ENCODE results near the gene RPL19. TPM values are rescaled to one million over a fixed set of nuclear protein-coding genes. Genes with fewer than 3 reads are reported as not detected.

Gene RPL19
- total RNA-seq, 2 donors from 2014 or later: 1,315 to 2,278 TPM

DNA sequence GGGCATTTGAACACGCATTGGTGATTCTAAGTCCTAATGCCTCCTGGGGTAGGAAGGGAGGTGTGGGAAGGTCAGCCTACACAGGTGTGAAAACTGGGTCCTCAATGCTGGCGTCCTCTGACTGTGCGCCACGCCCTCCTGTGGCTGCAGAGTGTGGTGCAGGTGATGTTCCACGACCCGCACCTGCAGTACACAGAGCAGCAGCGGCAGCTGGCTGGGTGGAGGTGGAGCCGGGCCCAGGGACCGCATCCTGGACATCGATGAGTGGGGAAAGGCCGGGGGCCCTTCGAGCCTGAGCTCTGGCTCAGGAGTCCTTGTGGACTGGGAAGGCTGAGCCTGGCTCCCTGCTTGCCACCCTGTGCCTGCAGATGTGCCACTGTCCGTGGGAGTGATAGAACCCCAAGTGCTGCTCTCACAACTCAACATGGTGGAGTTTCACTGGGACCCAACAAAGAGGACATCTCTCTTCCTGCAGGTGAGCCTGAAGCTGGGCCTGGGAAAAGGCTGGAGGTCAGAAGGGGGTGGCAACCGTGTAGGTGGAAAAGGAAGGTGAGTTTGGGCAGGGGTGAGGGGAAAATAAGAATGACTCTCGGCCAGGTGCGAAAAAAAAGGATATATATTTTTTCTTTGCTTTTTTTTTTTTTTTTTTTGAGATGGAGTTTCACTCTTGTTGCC lies 39.7 kb downstream of the RPL19 start:
- TF ChIP-seq, protein P1, sequence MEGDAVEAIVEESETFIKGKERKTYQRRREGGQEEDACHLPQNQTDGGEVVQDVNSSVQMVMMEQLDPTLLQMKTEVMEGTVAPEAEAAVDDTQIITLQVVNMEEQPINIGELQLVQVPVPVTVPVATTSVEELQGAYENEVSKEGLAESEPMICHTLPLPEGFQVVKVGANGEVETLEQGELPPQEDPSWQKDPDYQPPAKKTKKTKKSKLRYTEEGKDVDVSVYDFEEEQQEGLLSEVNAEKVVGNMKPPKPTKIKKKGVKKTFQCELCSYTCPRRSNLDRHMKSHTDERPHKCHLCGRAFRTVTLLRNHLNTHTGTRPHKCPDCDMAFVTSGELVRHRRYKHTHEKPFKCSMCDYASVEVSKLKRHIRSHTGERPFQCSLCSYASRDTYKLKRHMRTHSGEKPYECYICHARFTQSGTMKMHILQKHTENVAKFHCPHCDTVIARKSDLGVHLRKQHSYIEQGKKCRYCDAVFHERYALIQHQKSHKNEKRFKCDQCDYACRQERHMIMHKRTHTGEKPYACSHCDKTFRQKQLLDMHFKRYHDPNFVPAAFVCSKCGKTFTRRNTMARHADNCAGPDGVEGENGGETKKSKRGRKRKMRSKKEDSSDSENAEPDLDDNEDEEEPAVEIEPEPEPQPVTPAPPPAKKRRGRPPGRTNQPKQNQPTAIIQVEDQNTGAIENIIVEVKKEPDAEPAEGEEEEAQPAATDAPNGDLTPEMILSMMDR (IDR thresholded peaks at IDR 0.05): peak; percentile 39
- H3K27ac ChIP-seq: no peak overlapping the region
- ATAC-seq (ENCODE audit: insufficient number of reproducible peaks, low FRiP score, low read depth): peak; percentile 2
- H3K4me1 ChIP-seq (ENCODE audit: control insufficient read depth in 1 of 2, low read depth in 2 of 2): peaks cover 6 to 11% of the 10 kb centered on the region in 2 donors
- H3K9me3 ChIP-seq: no peaks in the 10 kb centered on the region
- DNase-seq (ENCODE audit: low spot score): no peak
- no peaks in the 10 kb centered on the region for H3K27me3 ChIP-seq (replicated peaks; ENCODE audit: insufficient read depth)
- no peaks in the 10 kb centered on the region for H3K36me3 ChIP-seq
- H3K4me3 ChIP-seq: no peak overlapping the region

DNA sequence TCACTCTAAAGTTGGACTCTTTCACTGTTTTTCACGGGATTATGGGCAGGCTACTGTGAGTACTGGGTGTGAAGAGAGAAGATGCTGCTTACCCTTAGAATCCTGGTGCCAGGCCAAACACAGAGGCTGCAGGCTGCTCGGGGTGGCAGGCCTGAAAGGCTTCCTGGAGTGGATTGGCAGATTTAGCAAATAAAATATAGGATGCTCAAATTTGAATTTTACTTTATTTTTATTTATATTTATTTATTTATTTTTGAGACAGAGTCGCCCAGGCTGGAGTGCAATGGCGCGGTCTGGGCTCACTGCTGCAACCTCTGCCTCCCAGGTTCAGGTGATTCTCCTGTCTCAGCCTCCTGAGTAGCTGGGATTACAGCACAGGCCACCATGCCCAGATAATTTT lies 40.5 kb downstream of the RPL19 start:
- Histone ChIP-seq H3K27me3 (replicated peaks; ENCODE audit: insufficient read depth) (no peaks in the 10 kb centered on the region), H3K9me3 (no peaks in the 10 kb centered on the region), H3K27ac (no peak overlapping the region), H3K4me1 (ENCODE audit: control insufficient read depth in 1 of 2, low read depth in 2 of 2) (peaks cover 6 to 11% of the 10 kb centered on the region in 2 donors), H3K36me3 (no peaks in the 10 kb centered on the region), H3K4me3 (no peak overlapping the region)
- DNase-seq (ENCODE audit: low spot score) (no peak), ATAC-seq (ENCODE audit: insufficient number of reproducible peaks, low FRiP score, low read depth) (no peak)
- TF ChIP-seq, protein P1 (IDR thresholded peaks at IDR 0.05): no peak

DNA sequence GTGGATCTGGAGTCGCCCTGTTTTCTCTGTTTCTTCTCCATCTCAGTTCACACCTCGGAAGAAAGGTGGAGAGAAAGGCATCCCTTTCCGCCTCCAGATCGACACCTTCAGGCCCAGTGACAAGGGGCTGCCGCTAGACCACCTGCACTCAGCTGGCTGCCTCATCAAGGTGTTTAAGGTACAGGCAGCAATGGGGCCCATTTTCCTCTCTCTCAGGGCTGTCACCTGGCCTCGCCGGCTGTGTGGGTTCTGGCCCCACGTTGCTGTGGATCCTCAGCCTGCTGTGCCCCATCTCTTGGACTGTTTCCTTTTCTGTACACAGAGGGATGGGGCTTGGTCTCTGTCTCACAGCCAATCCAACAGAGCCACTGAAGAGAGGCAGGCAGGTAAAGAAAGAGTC lies 43.1 kb downstream of the RPL19 start:
- H3K9me3 ChIP-seq: no peaks in the 10 kb centered on the region
- no peaks in the 10 kb centered on the region for H3K36me3 ChIP-seq
- peaks cover 4 to 7% of the 10 kb centered on the region in 2 donors for H3K4me1 ChIP-seq (ENCODE audit: control insufficient read depth in 1 of 2, low read depth in 2 of 2)
- H3K27ac ChIP-seq: no peak overlapping the region
- no peak overlapping the region for H3K4me3 ChIP-seq
- DNase-seq (ENCODE audit: low spot score): no peak
- ATAC-seq (ENCODE audit: insufficient number of reproducible peaks, low FRiP score, low read depth): no peak
- TF ChIP-seq, protein P1 (IDR thresholded peaks at IDR 0.05): no peak
- H3K27me3 ChIP-seq (replicated peaks; ENCODE audit: insufficient read depth): no peaks in the 10 kb centered on the region

DNA sequence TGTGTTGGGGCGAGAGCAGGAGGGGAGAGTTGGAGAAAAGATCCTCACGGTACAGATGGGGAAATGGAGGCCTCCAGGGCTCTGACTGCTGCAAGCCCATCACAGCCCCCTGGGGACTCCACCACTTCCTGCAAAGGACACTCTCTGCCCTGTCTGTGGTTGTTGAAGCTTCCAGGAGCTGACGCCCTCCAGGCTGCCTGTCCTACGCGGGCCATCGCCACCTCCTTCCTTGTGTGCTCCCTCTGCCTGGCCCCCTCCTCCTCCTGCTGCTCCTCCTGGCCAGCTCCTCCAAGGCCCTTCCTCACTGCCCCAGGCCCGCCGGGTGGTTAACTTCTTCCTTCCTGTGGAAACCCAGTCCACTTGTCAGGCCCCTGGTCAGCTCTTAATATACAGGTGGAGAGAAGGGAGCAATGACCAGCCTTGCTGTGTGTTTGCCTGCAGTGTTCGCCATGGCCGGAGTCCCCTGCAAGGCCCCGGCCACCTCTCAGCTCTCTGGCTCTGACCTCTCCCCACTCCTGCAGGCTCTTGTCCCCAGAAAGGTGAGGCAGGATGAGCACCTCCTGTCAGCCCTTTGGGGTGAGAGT lies 44.0 kb downstream of the RPL19 start:
- Histone ChIP-seq H3K27me3 (replicated peaks; ENCODE audit: insufficient read depth) (no peaks in the 10 kb centered on the region), H3K36me3 (no peaks in the 10 kb centered on the region), H3K27ac (no peak overlapping the region), H3K4me3 (no peak overlapping the region), H3K4me1 (ENCODE audit: control insufficient read depth in 1 of 2, low read depth in 2 of 2) (no peaks in the 10 kb centered on the region), H3K9me3 (no peaks in the 10 kb centered on the region)
- no peak for DNase-seq (ENCODE audit: low spot score)
- TF ChIP-seq, protein P1 (IDR thresholded peaks at IDR 0.05): no peak
- ATAC-seq (ENCODE audit: insufficient number of reproducible peaks, low FRiP score, low read depth): no peak

DNA sequence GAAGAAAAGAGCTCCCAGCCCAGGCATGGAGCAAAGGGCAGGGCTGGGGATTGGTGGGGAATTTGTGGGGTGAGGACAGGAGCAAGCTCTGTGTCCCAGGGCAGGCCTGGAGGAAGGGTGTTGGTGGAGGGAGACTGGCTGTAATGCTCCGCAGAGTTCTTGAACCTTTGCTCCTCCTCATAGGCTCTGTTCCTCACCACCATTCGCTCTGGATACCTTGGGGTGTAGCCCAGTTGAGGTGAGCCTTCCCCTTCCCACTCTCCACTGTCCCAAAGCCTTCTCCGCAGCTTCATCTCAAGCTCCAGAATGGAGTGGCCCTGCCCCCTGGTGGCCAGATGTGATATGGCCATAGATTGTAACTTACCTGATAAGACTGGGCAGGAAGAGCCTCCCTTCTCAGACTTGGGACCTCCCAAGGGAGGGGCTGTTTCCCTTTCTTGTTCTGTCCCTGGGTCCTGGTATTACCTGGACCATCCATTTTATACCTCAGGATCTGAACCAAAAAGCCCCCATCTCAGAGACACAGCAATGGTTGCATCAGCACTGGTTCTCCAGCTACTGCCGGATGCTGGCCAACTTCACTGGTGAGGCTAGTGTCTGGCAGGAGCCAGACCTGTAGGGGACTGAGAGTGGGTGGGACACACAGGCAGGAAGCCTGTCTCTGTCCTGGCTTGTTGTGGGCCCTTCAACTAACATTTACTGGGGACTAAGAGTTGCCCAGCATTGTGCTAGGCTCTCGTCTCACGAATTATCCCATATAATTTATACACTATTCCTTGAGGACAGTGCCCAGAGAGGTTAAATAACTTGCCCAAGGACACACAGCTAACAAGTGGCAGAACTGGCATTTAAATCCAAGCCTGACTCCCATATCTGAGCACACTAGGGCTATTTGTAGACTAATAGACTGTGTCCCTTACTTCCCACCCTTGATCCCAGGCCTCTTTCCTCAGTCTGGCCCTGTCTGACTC lies 44.8 kb downstream of the RPL19 start:
- no peaks in the 10 kb centered on the region for H3K4me1 ChIP-seq (ENCODE audit: control insufficient read depth in 1 of 2, low read depth in 2 of 2)
- H3K27ac ChIP-seq: no peak overlapping the region
- H3K27me3 ChIP-seq (replicated peaks; ENCODE audit: insufficient read depth): no peaks in the 10 kb centered on the region
- no peaks in the 10 kb centered on the region for H3K9me3 ChIP-seq
- H3K4me3 ChIP-seq: no peak overlapping the region
- TF ChIP-seq, protein P1 (IDR thresholded peaks at IDR 0.05): peak; percentile 95
- peak; percentile 66 for ATAC-seq (ENCODE audit: insufficient number of reproducible peaks, low FRiP score, low read depth)
- no peak for DNase-seq (ENCODE audit: low spot score)
- H3K36me3 ChIP-seq: no peaks in the 10 kb centered on the region

All from thoracic aorta (tissue), 2 donors.